ENCODE measurements around the gene OLIG2.

- TF ChIP-seq POLR2A (IDR thresholded peaks at IDR 0.05; ENCODE audit: low read depth, low read length) (no peak), BHLHE40 (IDR thresholded peaks at IDR 0.05; ENCODE audit: low read depth, low read length) (no peak), CTCF (conservative IDR thresholded peaks at IDR 0.05; ENCODE audit: low read depth, low read length) (no peak), RCOR1 (IDR thresholded peaks at IDR 0.05; ENCODE audit: insufficient replicate concordance, low read length) (no peak), RFX5 (IDR thresholded peaks at IDR 0.05; ENCODE audit: low read depth, low read length) (no peak), MAFK (IDR thresholded peaks at IDR 0.05; ENCODE audit: low read depth, low read length) (no peak), USF2 (IDR thresholded peaks at IDR 0.05; ENCODE audit: low read depth, low read length) (no peak), CEBPB (IDR thresholded peaks at IDR 0.05; ENCODE audit: low read depth, low read length) (no peak), FOS (IDR thresholded peaks at IDR 0.05; ENCODE audit: low read depth, low read length) (no peak), RAD21 (IDR thresholded peaks at IDR 0.05; ENCODE audit: low read length) (no peak), ELK1 (IDR thresholded peaks at IDR 0.05; ENCODE audit: borderline replicate concordance, low read depth, low read length) (no peak), NFE2L2 (IDR thresholded peaks at IDR 0.05; ENCODE audit: low read depth, low read length) (no peak), MAZ (IDR thresholded peaks at IDR 0.05; ENCODE audit: borderline replicate concordance, low read depth, low read length) (no peak)
Measured at GRCh38 chr21:32978331-32979270, 47.1 kb upstream of the OLIG2 start.
